Astrocyte (in vitro differentiated cells and primary cell): Measurements from ENCODE around the gene ZDHHC12. TPM values are rescaled to one million over a fixed set of nuclear protein-coding genes. Genes with fewer than 3 reads are reported as not detected.

ENCODE experiments used
- DNase-seq: peaks from one replicate; pipeline ENCODE4 v3.0.0-alpha.2; 2010; ENCODE audit warnings: low read depth
- FAIRE-seq: peaks from 2 replicates; lab custom pipeline; 2011; peaks lifted over from hg19 to GRCh38; lab: Jason Lieb, UNC
- H2AFZ ChIP-seq: 2 replicates; pipeline ENCODE4 v1.6.0; 2012; ENCODE audit warnings: low read depth, low read length, inconsistent platforms
- H3K27ac ChIP-seq: 2 replicates; pipeline ENCODE4 v1.5.1; 2011; ENCODE audit warnings: low read depth, low read length, inconsistent platforms
- H3K27me3 ChIP-seq: 2 replicates; pipeline ENCODE4 v1.6.0; 2011; ENCODE audit warnings: low read length, inconsistent platforms; ENCODE audit not compliant: insufficient read depth
- H3K36me3 ChIP-seq: 2 replicates; pipeline ENCODE4 v1.5.1; 2011; ENCODE audit warnings: low read length, inconsistent platforms; ENCODE audit not compliant: insufficient read depth
- H3K4me1 ChIP-seq: 2 replicates; pipeline ENCODE4 v1.5.1; 2011; ENCODE audit warnings: low read length, inconsistent platforms; ENCODE audit not compliant: insufficient read depth
- H3K4me2 ChIP-seq: 2 replicates; pipeline ENCODE4 v1.6.0; 2012; ENCODE audit warnings: low read length, inconsistent platforms
- H3K4me3 ChIP-seq: 2 replicates; pipeline ENCODE4 v1.5.1; 2011; ENCODE audit warnings: low read depth, mild to moderate bottlenecking, low read length, inconsistent platforms; ENCODE audit not compliant: insufficient read depth
- H3K79me2 ChIP-seq: 2 replicates; pipeline ENCODE4 v1.6.0; 2012; ENCODE audit warnings: mild to moderate bottlenecking, low read length, inconsistent platforms; ENCODE audit not compliant: insufficient read depth
- H3K9ac ChIP-seq: 2 replicates; pipeline ENCODE4 v1.6.0; 2012; ENCODE audit warnings: mild to moderate bottlenecking, low read length, inconsistent platforms
- H3K9me3 ChIP-seq: 2 replicates; pipeline ENCODE4 v1.5.1; 2012; ENCODE audit warnings: low read depth, mild to moderate bottlenecking, low read length, inconsistent platforms; ENCODE audit not compliant: insufficient read depth
- H4K20me1 ChIP-seq: 2 replicates; pipeline ENCODE4 v1.6.0; 2012; ENCODE audit warnings: low read length, inconsistent platforms; ENCODE audit not compliant: insufficient read depth
- H3K27ac Mint-ChIP-seq: one replicate; pipeline ENCODE4 v1.8.0; 2021; ENCODE audit warnings: mild to moderate bottlenecking, mixed read lengths; ENCODE audit not compliant: unreplicated experiment
- H3K27me3 Mint-ChIP-seq: one replicate; pipeline ENCODE4 v1.8.0; 2021; ENCODE audit warnings: low read depth, mixed read lengths; ENCODE audit not compliant: unreplicated experiment
- H3K36me3 Mint-ChIP-seq: one replicate; pipeline ENCODE4 v1.8.0; 2021; ENCODE audit warnings: low read depth, mixed read lengths; ENCODE audit not compliant: unreplicated experiment
- H3K4me1 Mint-ChIP-seq: one replicate; pipeline ENCODE4 v1.8.0; 2021; ENCODE audit warnings: low read depth, mixed read lengths; ENCODE audit not compliant: unreplicated experiment
- H3K4me3 Mint-ChIP-seq: one replicate; pipeline ENCODE4 v1.8.0; 2021; ENCODE audit warnings: mild to moderate bottlenecking, moderate library complexity, mixed read lengths; ENCODE audit not compliant: unreplicated experiment
- H3K9me3 Mint-ChIP-seq: one replicate; pipeline ENCODE4 v1.8.0; 2021; ENCODE audit warnings: mild to moderate bottlenecking, mixed read lengths; ENCODE audit not compliant: unreplicated experiment
- CTCF ChIP-seq: IDR thresholded peaks from 2 replicates; pipeline ENCODE4 v1.5.1; 2011; ENCODE audit warnings: low read depth, mild to moderate bottlenecking, inconsistent platforms, low read length, moderate library complexity; ENCODE audit not compliant: insufficient read depth
- EZH2 ChIP-seq: IDR thresholded peaks from 2 replicates; pipeline ENCODE4 v1.6.1; 2012; ENCODE audit warnings: mild to moderate bottlenecking, low read length, inconsistent platforms; ENCODE audit not compliant: insufficient read depth
- total RNA-seq: library from RNA; stranded (reverse); gene quantifications from 2 replicates; pipeline ENCODE4 v1.2.1, GENCODE V29; 2021

The ZDHHC12 gene
- total RNA-seq, 1 donor from 2014 or later, result 23.7 TPM

GRCh38 chr9:128705051-128705965 lies 18.6 kb downstream of the ZDHHC12 start:
- H3K4me3 ChIP-seq, result no peak overlapping the region
- no peak overlapping the region for H2AFZ ChIP-seq
- H3K4me1 ChIP-seq, result no peaks in the 10 kb centered on the region
- no peak overlapping the region for H3K9ac ChIP-seq
- no peaks in the 10 kb centered on the region for H3K36me3 ChIP-seq
- Mint-ChIP-seq H3K9me3 (no peaks in the 10 kb centered on the region), H3K4me3 (no peak overlapping the region), H3K4me1 (peaks cover 2% of the 10 kb centered on the region), H3K27ac (no peak overlapping the region), H3K27me3 (no peaks in the 10 kb centered on the region), H3K36me3 (peaks cover 2% of the 10 kb centered on the region)
- DNase-seq (no peak), FAIRE-seq (no peak)
- H3K4me2 ChIP-seq, result no peak overlapping the region
- no peak for TF ChIP-seq EZH2
- TF ChIP-seq CTCF, result no peak
- H3K27me3 ChIP-seq, result no peaks in the 10 kb centered on the region
- no peaks in the 10 kb centered on the region for H4K20me1 ChIP-seq
- no peaks in the 10 kb centered on the region for H3K79me2 ChIP-seq
- no peaks in the 10 kb centered on the region for H3K9me3 ChIP-seq
- no peak overlapping the region for H3K27ac ChIP-seq

- no peak overlapping the region for H3K9ac ChIP-seq
- no peak for FAIRE-seq
- H4K20me1 ChIP-seq, result no peaks in the 10 kb centered on the region
- H2AFZ ChIP-seq, result no peak overlapping the region
- no peaks in the 10 kb centered on the region for H3K36me3 Mint-ChIP-seq
- H3K27ac ChIP-seq, result no peak overlapping the region
- no peaks in the 10 kb centered on the region for H3K27me3 ChIP-seq
- H3K4me1 Mint-ChIP-seq, result peaks cover 2% of the 10 kb centered on the region
- no peaks in the 10 kb centered on the region for H3K9me3 Mint-ChIP-seq
- H3K27me3 Mint-ChIP-seq, result no peaks in the 10 kb centered on the region
- no peak overlapping the region for H3K4me3 ChIP-seq
- no peaks in the 10 kb centered on the region for H3K4me1 ChIP-seq
- H3K4me2 ChIP-seq, result no peak overlapping the region
- DNase-seq, result no peak
- no peaks in the 10 kb centered on the region for H3K9me3 ChIP-seq
- H3K79me2 ChIP-seq, result no peaks in the 10 kb centered on the region
- no peak overlapping the region for H3K27ac Mint-ChIP-seq
- no peak for TF ChIP-seq EZH2
- TF ChIP-seq CTCF, result no peak
- H3K4me3 Mint-ChIP-seq, result no peak overlapping the region
- no peaks in the 10 kb centered on the region for H3K36me3 ChIP-seq
Observed at GRCh38 chr9:128704356-128704670, 19.6 kb downstream of the ZDHHC12 start.
